ENCODE results near the gene TMEM87A. TPM values are rescaled to one million over a fixed set of nuclear protein-coding genes. Genes with fewer than 3 reads are reported as not detected.

TMEM87A gene
- total and polyA plus RNA-seq, 2 of the 8 experiments (the other 6 are each of a cell fraction or from before 2014, with no cell fraction given), result 15.2 to 33.1 TPM

GRCh38 chr15:42272939-42273899 lies at the start of gene TMEM87A, which contains the start of gene GANC (continued):
- TF ChIP-seq ATF2 (IDR thresholded peaks at IDR 0.05; ENCODE audit: low read length) (peak; percentile 59; the same call in 1 of the 2 replicates), CBX8 (IDR thresholded peaks at IDR 0.05; ENCODE audit: borderline replicate concordance, low read depth, low read length) (no peak), KDM5A (IDR thresholded peaks at IDR 0.05; ENCODE audit: low read length) (no peak; the same call in 1 of the 2 replicates), CBX5 (IDR thresholded peaks at IDR 0.05; ENCODE audit: low read depth, low read length) (no peak), BRCA1 (IDR thresholded peaks at IDR 0.05; ENCODE audit: low read depth, low read length) (no peak), RAD21 (IDR thresholded peaks at IDR 0.05 in 1 of 2, conservative IDR thresholded peaks at IDR 0.05 in 1 of 2; ENCODE audit: low read depth in 2 of 2, low read length in 2 of 2) (no peak), TEAD4 (IDR thresholded peaks at IDR 0.05; ENCODE audit: low read depth, low read length) (peak; percentile 14; the same call in 1 of the 2 replicates), RXRA (IDR thresholded peaks at IDR 0.05; ENCODE audit: insufficient read depth, low read depth, low read length) (no peak)
